ENCODE data around the gene COQ8A. TPM values are rescaled to one million over a fixed set of nuclear protein-coding genes. Genes with fewer than 3 reads are reported as not detected.
A peak's percentile ranks its signal among the peaks of the same experiment; 100 is the strongest.

The COQ8A gene
- total RNA-seq, 1 experiment from 2014 or later = 39.4 TPM

- ATAC-seq (no peak), DNase-seq (ENCODE audit: low spot score) (no peak)
- peak overlapping the region; percentile 23; the same call in 1 of the 2 replicates for H3K27ac Mint-ChIP-seq
- H3K36me3 Mint-ChIP-seq = peaks cover 9% of the 10 kb centered on the region
- TF ChIP-seq ZNF263 (CRISPR knock-in tag; IDR thresholded peaks at IDR 0.05; ENCODE audit: low read depth) (no peak), ZNF281 (CRISPR knock-in tag; IDR thresholded peaks at IDR 0.05) (no peak), FOXP1 (CRISPR knock-in tag; IDR thresholded peaks at IDR 0.05; ENCODE audit: borderline replicate concordance) (no peak), CREB1 (CRISPR knock-in tag; IDR thresholded peaks at IDR 0.05) (no peak), ETV6 (CRISPR knock-in tag; IDR thresholded peaks at IDR 0.05) (no peak), E2F4 (CRISPR knock-in tag; IDR thresholded peaks at IDR 0.05; ENCODE audit: borderline replicate concordance, low read depth) (no peak), ZNF416 (CRISPR knock-in tag; IDR thresholded peaks at IDR 0.05) (no peak), MYBL2 (CRISPR knock-in tag; IDR thresholded peaks at IDR 0.05) (no peak), ATF3 (CRISPR knock-in tag; conservative IDR thresholded peaks at IDR 0.05) (no peak), TEAD4 (CRISPR knock-in tag; IDR thresholded peaks at IDR 0.05) (no peak), AFF4 (CRISPR knock-in tag; IDR thresholded peaks at IDR 0.05; ENCODE audit: borderline replicate concordance) (no peak), GTF2I (CRISPR knock-in tag; conservative IDR thresholded peaks at IDR 0.05) (no peak), CREM (CRISPR knock-in tag; IDR thresholded peaks at IDR 0.05) (no peak)
- ChIA-PET CTCF (no interaction called here), POLR2A (no interaction called here)
- no peak overlapping the region for H3K4me3 Mint-ChIP-seq
- no peaks in the 10 kb centered on the region; the same call in 1 of the 2 replicates for H3K27me3 Mint-ChIP-seq (ENCODE audit: low read depth)
- H3K4me1 Mint-ChIP-seq = 0 out of 2 replicates have a peak, but pooled peaks cover 3% of the 10 kb centered on the region
- H3K9me3 Mint-ChIP-seq = peaks cover 8% of the 10 kb centered on the region
Observed at GRCh38 chr1:226976276-226976977, 36.3 kb downstream of the COQ8A start.

GRCh38 chr1:226976978-226977642 lies 37.0 kb downstream of the COQ8A start:
- Mint-ChIP-seq H3K4me3 (no peak overlapping the region), H3K9me3 (peaks cover under 1% of the 10 kb centered on the region), H3K36me3 (peaks cover 3% of the 10 kb centered on the region), H3K27me3 (ENCODE audit: low read depth) (no peaks in the 10 kb centered on the region; the same call in 1 of the 2 replicates), H3K27ac (no peak overlapping the region), H3K4me1 (0 out of 2 replicates have a peak, but pooled peaks cover 3% of the 10 kb centered on the region)
- ATAC-seq (no peak), DNase-seq (ENCODE audit: low spot score) (no peak)
- ChIA-PET CTCF (no interaction called here), POLR2A (no interaction called here)
- TF ChIP-seq IRF2 (CRISPR knock-in tag; IDR thresholded peaks at IDR 0.05; ENCODE audit: borderline replicate concordance, low read depth) (no peak), FOXK1 (CRISPR knock-in tag; IDR thresholded peaks at IDR 0.05) (no peak), PRRX2 (CRISPR knock-in tag; IDR thresholded peaks at IDR 0.05) (no peak)

All from WTC11 (cell line).